GM12892 (cell line): ENCODE measurements around the gene CHGA.

Experiments
- POLR2A ChIP-seq: IDR thresholded peaks from 2 replicates; pipeline ENCODE4 v1.6.1; 2011; ENCODE audit warnings: low read depth, low read length, control low read depth
- POLR2AphosphoS5 ChIP-seq: IDR thresholded peaks from 2 replicates; pipeline ENCODE4 v1.6.1; 2011; ENCODE audit warnings: low read depth, low read length, control low read depth

GRCh38 chr14:92973798-92974372 is 50.9 kb downstream of the CHGA start:
- TF ChIP-seq POLR2A (no peak), POLR2AphosphoS5 (no peak)
